HG03432 (cell line): Measurements from ENCODE around the gene VAX1.
"Not testable (repeated sequence)": the region's sequence is repeated elsewhere in the genome, so short reads cannot be mapped to it uniquely, and the experiment has no call there.

Experiments used
- ATAC-seq: cut with Tn5 transposase; IDR thresholded peaks from one replicate; pipeline ENCODE4 v1.9.1; 2021; ENCODE audit warnings: mild to moderate bottlenecking, moderate library complexity; ENCODE audit not compliant: unreplicated experiment

Gene VAX1

DNA sequence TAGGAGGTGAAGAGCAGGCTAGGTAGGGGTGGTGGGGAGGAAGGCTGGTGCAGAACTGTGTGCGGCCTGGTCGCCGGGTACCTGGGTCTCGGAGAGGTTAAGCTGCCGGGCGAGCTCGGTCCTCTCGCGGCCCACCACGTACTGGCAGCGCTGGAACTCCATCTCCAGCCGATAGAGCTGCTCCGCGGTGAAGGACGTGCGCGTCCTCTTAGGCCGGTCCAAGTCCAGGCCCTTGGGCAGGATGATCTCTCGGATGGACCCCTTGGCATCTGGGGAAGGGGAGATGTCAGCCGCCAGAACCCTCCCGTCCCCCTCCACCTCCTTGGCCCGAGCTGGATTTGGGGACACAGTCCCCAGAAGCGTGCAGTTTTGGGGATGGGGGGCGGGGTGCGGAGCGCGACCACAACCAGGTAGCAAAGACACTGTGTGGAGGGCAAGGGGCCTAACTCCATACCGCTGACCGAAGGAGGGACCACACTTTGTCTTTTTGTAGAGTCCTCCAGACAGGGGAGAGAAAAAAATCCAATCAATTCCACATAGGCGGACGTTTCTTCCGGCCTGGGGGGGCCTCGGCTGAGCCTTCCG lies 1.6 kb downstream of the VAX1 start:
- ATAC-seq: no peak

DNA sequence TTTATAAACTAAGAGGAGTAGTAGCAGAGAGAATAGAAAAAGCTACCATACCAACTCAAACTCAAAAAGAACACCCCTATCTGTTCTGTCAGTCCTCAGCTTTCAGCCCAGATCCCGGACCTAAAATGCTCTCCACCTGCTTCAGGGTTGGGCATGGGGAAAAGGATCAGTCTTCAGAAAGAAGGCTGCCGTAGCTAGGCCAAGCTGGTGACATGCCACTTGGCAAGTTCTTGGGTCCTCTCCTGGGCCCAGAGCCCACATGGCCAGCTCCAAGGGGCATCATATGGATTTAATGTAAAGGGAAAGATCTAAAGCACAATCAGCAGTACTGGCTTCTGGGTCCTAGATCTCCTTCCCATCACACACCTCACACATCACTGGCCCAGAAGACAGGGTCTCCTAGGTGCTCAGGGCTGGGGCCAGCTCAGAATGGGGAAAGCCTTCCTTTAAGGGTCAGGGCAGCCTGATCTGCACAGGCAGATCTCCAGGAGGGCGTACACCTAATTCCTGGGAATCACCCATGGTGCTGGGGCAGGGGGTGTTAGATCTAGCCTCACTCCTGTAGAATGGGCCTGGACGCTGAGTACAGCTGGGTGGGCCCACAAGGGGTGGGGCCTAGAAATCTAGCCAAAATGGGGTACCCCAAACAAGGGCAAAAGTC lies 2.5 kb downstream of the VAX1 start:
- ATAC-seq: no peak

DNA sequence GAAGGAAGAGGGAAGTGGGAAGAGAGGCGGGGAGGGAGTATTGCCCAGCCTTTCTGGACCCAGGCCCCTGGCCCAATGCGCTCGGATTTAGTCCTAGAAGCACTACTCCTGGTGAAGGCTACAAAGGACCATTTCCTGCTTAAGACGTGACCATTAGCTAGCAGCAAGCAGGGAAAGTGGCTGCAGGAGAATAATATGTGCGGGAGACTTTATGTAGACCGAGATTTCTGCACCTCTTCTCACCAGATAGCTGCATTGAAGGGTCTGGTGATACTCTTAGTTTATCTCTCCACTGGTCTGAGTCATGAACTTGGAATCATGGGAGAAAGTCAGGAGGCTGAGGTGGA lies 3.1 kb downstream of the VAX1 start:
- ATAC-seq: no peak

DNA sequence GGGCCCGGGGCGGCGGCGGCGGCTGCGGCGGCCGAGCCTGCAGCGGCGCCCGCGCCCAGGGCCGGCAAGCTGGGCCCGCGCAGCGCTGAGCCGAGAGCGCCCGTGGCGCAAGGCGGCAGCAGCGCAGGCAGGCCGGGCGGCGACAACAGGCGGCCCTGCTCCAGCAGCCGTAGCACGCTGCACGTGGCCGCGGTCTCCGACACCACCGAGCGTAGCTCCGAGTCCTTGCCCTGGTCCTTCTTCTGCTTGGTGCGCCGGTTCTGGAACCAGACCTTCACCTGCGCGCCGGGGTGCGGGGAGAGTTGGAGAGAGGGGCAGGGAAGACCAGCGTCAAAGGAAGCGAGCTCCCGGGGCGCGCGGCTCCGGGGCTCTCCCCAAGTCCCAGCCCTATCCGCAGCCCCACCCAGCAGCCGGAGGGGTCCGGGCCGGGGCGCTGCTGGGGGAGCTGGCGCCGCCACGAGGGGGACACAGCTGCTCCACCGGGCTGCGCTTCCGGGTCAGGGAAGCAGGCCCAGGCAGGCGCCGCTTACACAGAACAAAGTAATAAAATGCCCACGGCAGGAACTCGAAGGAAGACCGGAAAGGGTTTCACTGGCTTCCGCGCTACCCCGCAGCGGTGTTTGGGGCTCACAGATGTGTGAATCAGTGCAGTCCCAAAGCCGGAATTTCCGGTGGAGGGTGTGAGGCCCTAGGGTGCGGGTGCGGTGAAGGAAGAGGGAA lies 3.6 kb downstream of the VAX1 start:
- no peak for ATAC-seq

DNA sequence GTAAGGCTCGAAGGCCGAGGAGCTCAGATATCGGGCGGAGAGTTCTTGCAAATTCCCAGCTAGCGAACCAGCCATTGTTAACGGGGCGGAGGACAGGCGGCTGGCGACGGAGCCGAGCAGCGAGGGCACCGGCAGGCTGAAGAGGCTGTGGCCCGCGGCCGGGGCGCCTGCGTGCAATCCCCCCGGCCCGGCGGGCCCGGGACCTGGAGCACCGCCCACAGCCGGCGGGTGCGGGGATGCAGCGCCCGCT lies 4.1 kb downstream of the VAX1 start:
- no peak for ATAC-seq

DNA sequence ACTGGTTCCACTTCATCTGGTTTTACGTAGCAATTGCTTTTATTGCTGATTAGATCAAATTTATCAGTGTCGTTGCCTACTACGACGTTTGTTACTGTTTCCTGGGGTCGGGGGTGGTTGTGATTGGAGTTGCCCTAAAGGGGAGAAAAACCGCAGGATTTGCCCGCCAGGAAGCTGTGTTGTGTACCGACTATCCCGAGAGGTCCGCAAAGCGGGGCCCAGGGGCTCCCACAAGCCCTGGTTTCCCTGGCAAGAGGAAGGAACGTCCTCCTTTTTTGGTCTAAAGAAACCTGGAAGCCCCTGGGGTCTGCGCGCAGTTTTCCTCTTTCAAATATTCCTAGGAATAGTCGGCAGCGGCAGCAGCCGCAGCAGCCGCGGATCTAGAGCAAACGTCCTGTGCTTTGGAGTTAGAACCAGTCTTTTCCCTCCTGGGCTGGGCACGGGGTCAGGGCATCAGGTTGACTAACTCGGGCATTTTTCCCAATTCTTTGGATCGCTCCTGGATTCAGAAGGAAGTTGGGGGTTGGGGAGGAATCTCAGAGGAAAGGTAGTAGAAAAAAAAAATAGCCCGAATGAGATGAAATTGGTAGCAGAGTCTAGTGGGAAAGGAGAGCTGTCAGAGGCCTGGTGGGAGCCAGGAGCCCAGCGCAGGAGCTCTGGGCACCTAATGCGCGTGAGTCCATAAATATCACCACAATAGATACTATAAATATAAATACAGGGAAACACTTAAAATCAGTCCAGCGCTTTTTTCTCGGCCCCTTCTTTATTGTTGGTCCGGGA lies 4.6 kb downstream of the VAX1 start:
- ATAC-seq: no peak

DNA sequence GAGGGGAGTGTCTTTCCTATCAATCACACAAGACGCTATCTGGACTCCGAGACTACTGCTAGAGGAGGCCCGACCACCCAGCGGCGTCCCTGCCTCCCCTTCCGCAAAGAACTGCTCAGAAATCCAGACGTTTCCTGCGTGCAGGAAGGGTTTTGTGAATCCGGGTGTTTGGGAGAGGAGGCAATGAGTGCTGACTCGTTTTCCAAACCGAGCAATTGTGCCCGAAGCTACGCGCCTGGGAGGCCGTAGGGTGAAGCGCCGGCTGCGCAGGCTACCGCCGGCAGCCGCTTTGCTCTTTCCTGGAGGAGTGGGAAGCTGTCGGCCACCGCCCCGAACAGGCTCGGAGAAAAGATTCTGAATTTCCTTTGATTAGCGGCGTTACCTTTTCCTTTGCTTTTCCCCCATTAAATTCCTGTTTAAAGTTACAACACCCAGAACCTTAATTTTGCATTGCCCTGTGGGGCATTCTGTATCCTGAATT lies 5.3 kb downstream of the VAX1 start:
- no peak for ATAC-seq

DNA sequence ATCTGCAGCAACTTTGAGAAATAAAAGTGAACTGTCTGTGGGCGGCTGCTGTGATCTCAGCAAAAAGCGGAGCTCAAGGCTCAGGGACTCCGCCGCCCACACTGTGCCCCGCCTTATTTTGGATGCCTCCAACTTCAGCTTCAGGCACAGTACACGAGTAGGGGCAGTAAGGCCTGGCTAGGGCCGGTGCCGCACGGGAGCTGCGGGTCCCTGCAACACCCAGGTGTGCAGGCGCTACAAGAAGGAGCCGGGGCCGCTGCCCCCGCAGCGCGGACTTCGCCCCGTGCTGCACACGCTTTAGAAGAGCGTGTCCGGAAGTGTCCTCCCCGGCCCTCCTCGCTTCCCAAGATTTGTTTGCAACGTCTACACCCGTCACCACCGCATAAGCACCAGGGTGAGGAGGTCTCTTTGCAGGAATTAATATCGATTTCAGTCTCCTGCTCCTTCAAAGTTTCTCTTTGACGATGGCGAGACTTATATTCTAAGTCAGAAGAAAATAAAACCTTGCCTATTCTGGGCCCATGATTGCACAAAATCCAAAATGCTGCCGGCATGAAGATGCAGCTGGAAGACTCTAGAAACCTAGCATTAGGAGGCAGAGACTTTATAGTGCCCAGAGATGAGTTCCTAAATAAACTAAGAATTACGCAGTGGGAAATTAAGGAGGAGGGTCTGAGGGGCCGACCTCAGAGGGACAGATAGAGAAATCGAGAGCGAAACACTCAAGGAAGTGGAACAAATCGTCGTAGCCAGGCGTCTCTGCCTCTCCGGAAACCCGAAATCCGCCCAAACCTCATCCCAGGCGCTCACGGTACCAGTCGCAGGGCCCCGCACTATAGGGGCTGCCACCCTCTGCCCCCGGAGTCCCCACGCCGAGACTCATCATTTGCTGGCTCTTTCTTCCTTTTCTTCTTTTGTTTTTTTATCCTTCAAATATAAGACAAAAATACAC lies 6.4 kb downstream of the VAX1 start:
- ATAC-seq: no peak

DNA sequence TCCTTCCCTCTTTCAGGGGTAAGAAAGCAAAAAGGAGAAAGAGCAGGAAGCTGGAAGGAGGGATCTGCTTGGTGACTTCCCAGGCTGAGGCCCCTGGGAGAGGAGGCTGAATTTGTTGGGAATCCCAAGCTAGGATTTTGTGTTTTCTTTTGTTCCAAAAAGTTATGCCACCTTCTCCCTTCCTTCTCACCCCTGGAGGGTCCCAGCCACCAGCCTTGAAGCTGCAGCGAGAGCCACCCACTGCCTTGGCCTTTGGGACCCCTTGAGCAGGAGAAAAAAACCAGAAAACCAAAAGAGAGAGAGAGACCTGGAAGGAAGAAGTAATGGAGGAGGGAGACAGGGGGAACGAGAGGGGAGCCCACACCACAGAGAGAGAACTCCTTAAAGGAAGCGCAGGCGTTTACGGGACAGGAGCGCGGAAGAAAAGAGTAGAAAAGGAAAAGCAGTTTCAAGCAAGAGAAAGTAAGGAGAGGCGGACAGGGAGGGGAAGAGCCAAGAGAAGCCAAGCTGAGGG lies 7.2 kb downstream of the VAX1 start:
- ATAC-seq: no peak

DNA sequence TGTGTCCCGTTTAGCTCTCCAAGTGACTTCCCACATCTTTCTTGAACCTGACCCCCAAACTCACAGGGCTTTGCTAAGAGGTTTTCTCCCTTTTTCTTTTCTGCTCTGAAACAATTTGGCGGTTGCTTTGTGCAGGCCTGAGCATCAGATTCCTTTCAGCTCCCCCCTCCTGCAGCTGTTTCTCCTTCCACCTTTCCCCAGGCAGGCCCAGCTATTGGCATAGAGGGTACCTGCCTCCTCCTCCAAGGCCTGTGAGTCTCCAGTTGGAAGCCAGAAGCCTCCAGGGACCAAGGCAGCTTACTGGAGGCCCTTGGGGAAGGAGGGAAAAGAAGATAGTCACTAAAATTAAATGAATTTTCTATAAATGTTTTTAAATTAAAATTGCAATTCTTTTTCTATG lies 7.7 kb downstream of the VAX1 start:
- no peak for ATAC-seq

DNA sequence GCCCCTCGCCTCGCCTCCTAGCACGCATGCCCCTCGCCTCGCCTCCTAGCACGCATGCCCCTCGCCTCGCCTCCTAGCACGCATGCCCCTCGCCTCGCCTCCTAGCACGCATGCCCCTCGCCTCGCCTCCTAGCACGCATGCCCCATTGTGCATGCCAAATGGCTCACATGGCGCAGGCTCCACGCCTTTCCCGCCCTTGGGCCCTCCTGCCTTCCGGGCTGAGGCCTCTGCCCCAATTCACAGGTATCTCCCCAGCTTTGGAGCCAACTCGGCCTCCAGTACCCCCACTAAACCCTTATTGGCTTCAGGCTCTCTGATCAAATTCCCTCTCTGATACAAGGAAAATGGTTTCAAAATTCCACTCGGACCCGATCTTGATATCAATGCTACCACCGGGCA lies 11.4 kb downstream of the VAX1 start:
- ATAC-seq: not testable (repeated sequence)

DNA sequence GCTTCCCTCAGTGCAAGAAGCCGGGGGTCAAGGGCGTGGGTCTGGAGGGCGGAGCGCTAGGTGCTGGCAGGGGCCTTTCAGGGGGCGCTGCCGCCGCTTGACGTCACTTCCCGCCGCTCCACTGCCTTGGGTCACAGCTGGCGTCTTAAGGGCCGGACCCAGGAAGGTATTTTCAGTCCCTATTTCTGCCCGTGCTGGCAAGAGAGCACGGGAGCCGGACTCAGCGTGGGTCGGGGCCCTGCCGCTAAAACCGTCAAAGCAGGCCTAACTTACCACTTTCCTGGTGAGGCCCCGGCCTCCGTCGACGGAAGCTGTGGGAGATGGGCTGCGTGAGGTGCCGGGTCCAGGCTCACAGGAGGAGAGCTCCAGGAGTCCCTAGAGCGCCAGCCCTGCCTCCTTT lies 12.0 kb downstream of the VAX1 start:
- ATAC-seq: no peak

DNA sequence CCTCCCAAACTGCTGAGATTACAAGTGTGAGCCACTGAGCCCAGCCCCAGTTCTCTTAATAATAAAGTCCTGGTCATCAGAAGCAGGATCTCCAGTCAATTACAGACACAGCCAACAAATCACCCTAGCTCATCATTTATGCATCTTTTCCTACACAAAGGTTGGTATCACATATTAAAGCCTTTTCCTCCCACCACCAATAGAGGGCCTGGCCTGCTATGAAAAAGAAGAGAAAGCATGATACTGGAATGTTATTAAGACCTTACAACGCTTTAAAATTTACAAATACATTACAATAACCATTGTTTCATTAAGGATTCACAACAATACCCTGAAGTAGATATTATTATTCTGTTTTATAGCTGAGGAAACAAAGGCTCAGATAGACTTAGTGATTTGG lies 25.9 kb downstream of the VAX1 start:
- ATAC-seq: no peak

DNA sequence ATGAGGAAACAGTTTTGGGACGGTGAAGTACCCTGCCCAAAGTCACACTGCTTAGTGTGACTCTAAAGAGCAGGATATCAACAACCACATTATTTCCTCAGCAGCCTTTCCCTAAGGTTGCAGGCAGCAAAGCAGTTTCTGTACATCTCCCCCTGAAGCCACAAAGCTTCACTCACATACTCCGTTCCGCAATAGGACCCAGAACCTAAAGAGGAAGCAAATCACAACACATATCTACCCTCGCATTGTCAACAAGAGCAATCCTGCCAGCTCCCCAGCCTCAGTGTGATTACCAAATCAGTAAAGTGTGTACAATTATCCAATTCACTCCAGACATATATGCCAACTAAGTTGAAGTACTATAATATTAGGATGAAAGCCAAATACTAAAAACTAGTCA lies 30.8 kb downstream of the VAX1 start:
- ATAC-seq: no peak

DNA sequence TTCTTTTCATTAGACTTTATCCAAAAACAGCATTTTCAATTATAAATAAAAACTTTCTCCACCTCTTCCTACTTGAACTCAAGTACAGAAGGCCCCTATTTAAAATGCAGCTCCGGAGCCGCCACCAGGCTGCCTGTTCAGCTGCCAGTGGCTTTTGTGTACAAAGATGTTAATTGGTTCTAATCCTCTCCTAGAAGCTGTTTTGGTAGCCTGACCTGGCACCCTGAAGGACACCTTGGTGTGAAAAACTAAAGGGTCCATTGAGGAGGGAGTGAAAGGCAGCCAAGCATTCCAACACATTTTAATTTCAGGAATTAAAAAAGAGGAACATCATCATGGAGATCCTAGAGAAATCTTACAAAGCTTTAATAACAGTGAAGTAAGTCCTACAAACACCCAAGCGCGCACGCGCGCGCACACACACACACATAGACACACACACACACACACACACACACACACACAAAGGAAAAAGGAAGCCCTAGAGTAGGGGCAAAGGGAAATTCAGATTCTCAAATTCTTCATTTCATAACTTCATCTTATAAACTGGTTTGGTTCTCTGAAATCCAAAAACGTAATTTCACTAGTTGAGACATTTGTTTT lies 41.4 kb downstream of the VAX1 start:
- no peak for ATAC-seq

DNA sequence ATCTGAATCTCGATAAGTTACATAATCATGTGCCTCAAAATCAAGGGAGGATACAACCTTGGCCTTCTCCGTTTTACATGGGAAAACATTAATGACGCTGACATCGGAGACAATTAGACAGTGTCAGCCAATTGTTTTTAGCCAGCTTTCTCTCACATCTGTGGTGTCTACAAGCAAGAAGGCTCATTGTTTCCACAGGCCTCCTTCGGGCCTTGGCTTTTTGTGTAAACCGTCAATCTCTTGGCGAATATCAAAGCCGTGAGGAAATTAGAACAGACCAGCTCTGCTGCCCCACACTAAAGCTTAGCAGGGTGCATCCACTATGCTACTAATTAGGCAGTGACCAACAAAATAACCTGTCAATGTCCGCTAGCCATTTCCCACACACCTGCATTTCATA lies 43.2 kb downstream of the VAX1 start:
- no peak for ATAC-seq

DNA sequence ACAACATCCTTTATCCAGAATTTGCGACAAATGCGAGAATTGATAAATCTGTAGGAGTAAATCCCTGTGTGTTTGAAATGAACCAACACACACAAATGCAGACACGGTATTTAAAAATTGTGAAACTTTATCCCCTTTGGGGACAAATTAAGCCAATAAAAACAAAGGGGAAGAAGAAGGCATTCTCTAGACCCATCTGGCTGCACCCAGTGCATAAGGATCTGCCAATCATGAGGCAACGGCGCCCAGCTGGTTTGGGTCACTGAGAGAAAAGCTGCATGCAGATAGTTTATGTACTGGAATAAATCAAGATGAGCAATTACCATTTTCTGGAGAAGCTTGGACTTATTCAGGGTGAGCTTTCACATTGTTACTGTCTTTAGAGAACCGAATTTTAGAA lies 45.7 kb downstream of the VAX1 start:
- no peak for ATAC-seq

DNA sequence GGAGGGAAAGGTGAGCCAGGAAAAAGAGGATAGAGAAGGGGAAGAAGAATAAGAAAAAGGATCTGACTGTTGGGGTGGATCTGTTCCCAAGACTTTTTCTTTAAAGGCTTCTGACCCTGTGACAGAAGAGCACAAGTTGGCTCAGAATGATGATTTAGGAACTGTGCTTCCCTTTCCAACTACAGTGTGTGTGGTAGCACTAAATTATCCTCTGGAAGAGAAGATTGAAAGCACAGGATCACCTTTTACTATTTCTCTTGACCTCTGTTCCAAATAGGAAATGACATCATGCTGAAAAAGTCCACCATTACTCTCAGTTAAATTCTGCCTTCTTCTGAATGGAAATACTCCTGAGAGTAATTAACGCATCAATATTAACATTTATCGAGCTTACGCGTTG lies 47.2 kb downstream of the VAX1 start:
- no peak for ATAC-seq

DNA sequence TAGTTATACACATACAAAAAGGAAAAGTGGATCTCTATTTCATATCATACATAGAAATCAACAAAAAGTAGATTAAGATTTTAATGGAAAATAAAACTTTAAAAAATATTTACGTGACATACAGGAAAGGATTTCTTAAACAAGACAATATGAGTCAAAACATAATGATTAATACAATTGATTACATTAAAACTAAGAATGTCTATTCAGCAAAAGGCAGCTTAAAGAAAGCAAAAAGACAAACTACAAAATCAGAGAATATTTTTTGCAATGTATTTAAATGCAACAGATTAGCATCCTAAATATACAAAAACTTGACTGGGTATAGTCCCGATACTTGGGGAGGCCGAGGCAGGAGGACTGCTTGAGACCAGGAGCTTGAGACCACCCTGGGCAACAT lies 50.5 kb downstream of the VAX1 start:
- ATAC-seq: no peak

DNA sequence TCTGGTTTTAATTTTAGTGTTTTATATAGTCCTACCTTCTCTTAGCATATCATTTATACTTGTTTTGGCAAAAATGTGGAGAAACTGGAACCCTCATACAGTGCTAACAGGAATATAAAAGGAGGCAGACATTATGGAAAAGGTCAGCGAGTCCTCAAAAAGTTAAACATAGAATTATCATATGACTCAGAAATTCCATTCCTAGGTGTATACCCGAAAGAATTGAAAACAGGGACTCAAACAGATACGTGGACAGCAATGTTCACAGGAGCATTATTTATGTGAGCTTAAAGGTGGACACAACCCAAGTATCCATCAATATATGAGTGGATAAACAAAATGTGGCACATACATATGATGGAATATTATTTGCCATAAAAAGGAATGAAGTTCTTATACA lies 51.5 kb downstream of the VAX1 start:
- ATAC-seq: no peak
